GM19463 (cell line): ENCODE data around the gene SOX30.
A peak's percentile ranks its signal among the peaks of the same experiment; 100 is the strongest.
"Not testable (repeated sequence)": the region's sequence is repeated elsewhere in the genome, so short reads cannot be mapped to it uniquely, and the experiment has no call there.

Experiments
- ATAC-seq: cut with Tn5 transposase; IDR thresholded peaks from one replicate; pipeline ENCODE4 v1.9.1; 2021; ENCODE audit warnings: mild to moderate bottlenecking, moderate library complexity; ENCODE audit not compliant: unreplicated experiment

SOX30 gene

GRCh38 chr5:157652377-157652692 is at the start of gene SOX30:
SOX30 (minus strand) TSS chr5:157652438; CDS start chr5:157652078, 360 bp downstream.
- no peak for ATAC-seq

DNA sequence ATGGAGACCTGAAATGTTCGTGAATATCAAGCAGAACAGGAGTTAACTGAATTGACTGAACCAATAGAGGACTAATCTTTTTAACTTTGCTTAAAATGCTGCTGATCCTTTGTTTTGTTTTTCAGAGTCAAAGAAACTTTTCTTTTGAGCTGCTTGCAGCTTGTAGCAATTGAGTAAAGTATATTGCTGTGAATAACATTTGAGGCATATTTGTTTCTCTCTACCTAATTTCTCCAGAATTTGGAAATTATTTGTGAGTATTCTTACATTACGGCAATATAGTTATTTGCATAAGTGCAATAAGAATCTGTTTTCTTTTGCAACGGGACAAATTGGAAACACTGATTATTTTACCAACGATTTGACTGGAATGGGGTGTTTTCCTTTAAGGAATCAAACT is 46.4 kb upstream of the SOX30 start:
- ATAC-seq = not testable (repeated sequence)

GRCh38 chr5:157696154-157696553 is 43.9 kb upstream of the SOX30 start:
- ATAC-seq = not testable (repeated sequence)

DNA sequence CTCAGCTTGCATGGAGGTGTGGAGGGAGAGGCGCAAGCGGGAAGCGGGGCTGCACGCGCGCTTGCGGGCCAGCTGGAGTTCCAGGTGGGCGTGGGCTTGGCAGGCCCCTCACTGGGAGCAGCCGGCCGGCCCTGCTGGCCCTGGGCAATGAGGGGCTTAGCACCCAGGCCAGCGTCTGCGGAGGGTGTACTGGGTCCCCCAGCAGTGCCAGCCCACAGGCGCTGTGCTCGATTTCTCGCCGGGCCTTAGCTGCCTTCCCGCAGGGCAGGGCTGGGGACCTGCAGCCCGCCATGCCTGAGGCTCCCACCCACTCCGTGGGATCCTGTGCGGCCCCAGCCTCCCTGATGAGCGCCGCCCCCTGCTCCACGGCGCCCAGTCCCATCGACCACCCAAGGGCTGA is 41.6 kb upstream of the SOX30 start:
- not testable (repeated sequence) for ATAC-seq

DNA sequence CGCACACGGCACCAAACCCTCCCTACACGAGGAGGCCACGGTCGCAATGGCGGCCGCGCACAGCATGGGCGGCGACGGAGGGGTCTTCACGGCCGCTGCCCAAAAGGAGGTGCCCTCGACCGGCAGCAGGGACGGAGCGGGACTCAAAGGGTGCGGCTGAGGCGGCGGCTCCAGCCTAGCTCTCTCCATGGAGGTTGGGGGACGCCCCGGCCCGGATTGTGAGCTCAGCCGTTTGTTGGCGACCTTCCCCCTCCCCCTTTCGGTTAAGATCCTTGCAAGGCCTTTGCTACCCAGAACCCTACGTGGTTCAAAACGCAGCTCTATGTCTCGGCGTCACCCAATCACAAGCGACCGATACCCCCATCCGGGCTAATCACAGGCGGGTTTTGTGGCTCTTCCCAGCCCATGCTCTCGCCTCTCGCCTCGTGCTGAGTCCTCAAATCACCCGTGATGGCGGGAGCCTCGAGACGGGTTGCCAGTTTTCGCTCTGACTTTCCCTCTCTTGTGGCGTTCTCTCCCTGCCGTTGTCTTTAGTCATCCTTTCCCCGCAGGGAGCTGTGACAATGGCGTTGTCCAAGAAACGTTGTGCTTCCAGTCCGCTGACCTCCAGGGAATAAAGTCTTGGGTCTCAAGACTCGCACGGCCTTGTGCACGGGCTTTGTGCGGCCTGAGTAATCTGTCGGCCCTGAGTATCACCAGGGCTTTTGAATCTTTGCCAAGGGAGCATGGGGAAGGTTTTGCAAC is 38.6 kb upstream of the SOX30 start:
- ATAC-seq = no peak

DNA sequence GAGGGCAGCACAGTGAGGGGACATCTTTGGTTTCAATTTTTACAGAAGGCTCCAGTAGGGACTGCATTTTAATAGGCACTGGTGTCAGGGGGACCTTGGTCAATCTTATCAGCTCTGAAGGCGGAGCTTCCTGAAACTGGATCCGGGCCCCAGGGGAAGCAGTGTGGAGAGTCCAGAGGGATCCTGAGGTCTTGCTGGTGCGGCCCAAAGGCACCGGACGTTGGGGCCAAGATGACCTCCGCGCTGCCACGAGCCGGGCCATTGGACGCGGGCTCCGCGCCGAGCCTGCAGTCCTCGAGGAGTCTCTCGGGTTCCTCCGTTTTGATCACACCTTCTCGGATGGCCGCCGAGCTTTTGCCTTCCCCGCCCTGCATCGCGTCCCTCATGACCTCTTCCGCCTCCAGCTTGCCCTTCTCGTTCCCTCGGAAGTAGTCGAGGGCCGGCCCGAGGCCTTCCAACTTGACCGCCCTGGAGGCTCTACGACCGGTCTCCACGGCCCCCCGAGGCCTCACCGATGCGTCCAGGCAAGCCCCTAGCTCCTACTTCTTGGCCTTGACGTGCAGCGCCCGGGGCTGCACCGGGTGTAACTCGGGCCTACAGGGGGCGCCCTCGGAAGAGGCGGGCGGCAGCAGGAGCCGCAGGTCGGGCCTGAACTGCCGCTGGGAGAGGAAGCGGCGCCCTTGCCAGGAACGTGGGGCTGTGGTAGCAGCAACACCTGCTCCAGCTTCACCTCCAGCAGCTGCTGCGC is 37.9 kb upstream of the SOX30 start:
- ATAC-seq = no peak

DNA sequence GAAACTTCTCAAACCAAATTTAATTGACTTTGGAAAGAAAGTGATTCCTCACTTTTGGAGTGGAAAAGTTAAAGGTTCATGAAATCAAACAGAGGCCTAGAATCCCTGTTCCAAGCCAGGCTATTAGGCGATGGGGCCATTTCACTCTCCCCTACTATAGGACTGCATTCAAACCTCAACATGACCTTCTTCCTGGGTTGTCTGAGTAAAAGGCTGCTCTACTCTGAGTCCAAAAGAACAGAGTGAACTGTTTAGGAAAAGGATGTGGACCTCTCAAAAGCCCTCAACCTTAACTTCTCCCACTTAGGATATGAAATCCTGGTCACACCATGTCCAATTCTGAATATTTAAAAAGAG is 34.9 kb upstream of the SOX30 start:
- ATAC-seq = no peak

DNA sequence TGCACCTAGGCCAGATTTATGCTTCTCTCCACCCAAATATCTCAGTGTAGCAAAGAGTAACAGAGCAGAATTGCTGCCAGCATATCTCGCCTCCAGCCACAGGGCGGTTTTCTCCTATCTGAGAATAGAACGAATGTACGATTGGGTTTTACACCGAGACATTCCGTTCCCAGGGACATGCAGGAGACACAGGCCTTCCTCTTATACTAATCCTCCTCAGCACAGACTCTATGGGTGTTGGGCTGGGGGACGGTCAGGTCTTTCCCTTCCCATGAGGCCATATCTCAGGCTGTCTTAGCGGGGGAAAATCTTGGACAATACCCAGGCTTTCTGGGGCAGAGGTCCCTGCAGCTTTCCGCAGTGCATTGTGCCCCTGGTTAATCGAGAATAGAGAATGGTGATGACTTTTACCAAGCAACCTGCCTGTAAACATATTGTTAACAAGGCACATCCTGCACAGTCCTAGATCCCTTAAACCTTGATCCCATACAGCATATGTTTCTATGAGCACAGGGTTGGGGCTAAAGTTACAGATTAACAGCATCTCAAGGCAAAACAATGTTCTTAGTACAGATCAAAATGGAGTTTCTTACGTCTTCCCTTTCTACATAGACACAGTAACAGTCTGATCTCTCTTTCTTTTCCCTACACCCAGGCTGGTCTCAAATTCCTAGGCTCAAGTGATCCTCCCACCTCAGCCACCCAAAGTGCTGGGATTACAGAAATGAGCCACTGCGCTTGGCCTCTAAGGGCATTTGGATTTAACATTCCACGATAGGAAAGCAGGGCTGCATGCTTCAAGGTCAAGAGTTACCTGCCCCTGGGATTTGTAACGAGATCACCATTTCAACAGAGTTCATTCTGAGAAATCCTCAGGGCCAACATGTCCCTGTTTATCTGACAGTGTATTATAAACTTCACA is 34.3 kb upstream of the SOX30 start:
- ATAC-seq = not testable (repeated sequence)

- ATAC-seq = no peak
Observed at GRCh38 chr5:157682257-157682656, 30.0 kb upstream of the SOX30 start.

- ATAC-seq = no peak
Observed at GRCh38 chr5:157681048-157681447, 28.8 kb upstream of the SOX30 start.

- ATAC-seq = no peak
Observed at GRCh38 chr5:157680239-157680638, 28.0 kb upstream of the SOX30 start.

DNA sequence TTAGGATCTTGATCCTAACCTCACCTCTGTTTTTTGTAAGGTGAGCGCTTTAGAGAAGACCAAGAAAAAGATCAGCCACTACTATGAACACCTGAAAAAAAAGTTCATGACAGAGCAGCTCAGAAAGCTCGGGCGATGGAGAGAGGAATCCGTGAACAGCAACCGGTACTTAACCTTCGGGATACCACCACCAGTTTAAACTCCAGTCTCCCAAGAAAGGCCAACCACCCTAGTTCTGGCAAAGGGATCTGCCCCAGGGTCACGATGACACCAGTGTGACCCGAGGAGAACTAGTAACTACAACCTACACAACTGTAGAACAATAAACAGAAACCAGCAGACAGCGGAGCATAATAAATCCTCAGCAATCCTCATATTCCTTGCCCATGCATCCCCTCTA is 27.6 kb upstream of the SOX30 start:
- ATAC-seq = no peak

- no peak for ATAC-seq
Observed at GRCh38 chr5:157677931-157678330, 25.7 kb upstream of the SOX30 start.

DNA sequence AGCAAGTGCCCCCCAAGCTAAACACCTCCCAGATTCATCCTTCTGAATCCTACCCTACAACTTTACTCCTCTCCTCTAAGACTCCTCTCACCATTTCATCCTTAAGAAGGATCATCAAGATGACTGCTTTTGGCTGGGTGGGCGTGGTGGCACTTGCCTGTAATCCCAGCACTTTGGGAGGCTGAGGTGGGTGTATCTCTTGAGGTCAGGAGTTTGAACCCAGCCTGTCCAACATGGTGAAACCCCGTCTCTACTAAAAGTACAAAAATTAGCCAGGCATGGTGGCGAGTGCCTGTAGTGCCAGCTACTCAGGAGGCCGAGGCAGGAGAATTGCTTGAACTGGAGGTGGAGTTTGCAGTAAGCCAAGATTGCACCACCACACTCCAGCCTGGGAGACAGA is 22.1 kb upstream of the SOX30 start:
- not testable (repeated sequence) for ATAC-seq

- ATAC-seq = no peak
Observed at GRCh38 chr5:157672976-157673375, 20.7 kb upstream of the SOX30 start.

- no peak for ATAC-seq
Observed at GRCh38 chr5:157671592-157672330, 19.5 kb upstream of the SOX30 start.

DNA sequence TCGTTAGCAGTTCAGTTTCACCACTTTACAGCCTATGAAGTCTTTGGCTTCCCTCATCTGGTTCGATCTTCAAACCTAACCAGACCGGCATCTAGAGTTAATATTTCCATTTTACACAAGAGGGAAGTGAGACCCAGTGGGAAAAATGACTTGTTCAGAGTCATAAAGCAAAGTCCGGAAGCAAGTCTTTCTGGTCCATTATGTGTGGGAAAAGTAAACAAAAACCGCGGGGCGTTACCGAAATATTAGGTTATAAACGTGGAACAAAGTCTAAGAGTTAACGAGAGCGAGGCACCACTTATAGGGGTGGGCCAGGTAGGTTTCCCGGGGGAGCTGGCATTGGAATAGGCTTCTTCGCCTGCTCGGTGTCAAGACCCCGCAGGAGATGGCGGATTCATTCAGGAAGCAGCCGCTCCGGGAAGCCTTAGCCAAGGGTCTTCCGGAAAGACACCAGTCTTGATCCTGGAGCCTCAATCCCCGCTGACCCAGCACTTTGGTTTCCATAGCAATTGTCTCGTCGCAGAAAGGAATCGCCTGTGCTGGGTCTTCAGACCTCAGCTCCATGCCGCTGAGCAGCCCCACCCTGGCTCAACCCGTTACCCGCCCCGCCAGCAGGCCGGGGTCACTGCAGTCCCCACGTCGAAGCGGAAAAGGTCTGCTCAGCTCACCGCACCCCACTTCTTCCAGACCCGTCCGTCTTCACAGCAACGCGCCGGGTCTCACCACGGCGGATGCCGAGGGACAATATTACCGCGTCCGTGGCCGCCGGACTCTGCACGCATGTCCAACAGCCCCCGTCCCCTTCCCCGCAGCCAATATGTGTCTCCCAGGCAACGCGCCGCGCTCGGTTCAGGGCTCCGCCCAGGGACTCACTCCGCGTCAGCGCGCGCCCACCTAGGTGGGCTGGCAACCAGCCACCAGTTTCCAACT is 18.7 kb upstream of the SOX30 start, which contains the start of gene C5orf52:
C5orf52 (plus strand) TSS at position 872 of the 930 bp plus-strand sequence. CDS start 82 bp downstream, outside the sequence.
- ATAC-seq = peak; percentile 40

GRCh38 chr5:157669701-157670097 is 17.5 kb upstream of the SOX30 start:
- no peak for ATAC-seq

GRCh38 chr5:157668356-157668755 is 16.1 kb upstream of the SOX30 start:
- no peak for ATAC-seq
